Stimulated activated CD8-positive, alpha-beta memory T cell treated with anti-CD3 and anti-CD28 coated beads, Interleukin-4, amount 100 ng/mL, for 1 hour (primary cell): ENCODE measurements around the gene PPP3CA.

Source experiments
- DNase-seq, 2 donors: peaks; one replicate each; pipeline ENCODE4 v3.0.0-alpha.2; 2020; ENCODE audit warnings: low read depth in 2 of 2, low spot score in 1 of 2

Gene PPP3CA

DNA sequence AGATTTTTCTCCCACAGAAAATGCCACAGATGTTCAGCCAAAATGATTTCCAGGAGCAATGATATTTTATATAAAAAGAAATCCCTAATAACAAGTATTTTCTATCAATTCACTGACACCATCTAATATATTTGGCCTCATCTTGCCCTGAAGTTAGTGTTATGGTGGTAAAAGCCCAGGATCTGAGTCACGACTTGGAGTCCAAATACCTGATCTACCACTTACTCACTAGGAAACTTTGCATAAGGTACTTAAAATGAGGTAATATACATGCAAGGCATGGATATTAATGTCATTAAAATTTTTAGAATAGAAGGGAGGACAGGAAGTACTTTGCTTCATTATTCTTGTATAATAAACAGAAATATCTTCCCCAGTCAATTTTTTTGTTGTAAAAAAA, 16.3 kb downstream of the PPP3CA start:
- no peak for DNase-seq

DNA sequence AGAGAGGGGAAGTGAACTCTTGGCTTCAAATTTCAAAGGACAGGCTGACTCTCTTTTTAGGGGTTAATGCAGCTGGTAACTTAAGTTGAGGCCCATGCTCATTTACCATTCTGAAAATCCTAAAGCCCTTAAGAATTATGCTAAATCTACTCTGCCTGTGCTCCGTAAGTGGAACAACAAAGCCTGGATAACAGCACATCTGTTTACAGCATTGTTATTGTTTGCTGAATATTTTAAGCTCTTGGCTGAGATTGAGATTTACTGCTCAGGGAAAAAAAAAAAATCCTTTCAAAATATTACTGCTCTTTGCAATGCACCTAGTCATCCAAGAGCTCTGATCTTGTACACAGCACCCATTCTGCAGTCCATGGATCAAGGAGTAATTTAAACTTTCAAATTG, 17.7 kb downstream of the PPP3CA start:
- no peak for DNase-seq

DNA sequence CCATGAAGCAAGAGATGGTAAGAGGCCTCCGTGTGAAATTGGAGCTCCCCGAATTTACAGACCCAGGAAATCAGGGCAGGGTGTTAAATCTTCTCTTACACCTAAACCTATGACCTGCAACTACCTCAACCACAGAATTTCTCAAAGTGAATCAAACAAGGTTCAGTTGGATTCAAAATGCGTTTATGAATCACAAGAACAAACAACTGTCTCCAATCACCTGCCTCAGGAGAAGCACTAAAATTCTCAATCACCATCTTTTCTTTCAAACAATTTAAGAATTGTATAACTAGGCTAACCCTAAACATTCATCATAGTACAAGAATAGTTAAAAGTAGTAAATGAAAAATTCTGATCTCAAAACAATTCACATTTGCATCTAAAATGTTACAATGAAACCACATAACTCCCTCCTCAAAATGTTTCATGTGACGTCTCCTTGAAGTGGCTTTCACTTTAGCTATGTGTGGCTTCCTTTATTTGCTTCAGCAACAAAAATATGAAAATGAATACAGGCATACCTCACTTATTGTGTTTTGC, 19.2 kb downstream of the PPP3CA start:
- DNase-seq, result no peak

DNA sequence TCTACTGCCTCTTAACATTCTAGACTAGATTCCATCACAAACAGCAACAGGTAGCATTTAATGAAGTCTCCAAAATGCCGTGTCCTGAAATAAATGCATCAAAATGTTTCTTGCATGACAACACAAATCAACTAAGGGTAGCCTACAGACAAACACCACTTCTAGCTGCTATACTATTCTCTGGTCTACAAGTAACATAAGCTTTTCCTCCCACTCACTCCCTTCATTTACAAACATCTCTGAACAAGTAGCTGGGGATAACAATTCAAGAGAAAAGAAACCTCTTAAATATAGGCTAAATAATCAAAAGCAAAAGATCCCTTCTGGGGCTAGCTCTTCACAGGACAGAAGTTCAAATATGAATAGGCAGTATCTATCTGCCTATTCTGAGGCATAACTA, 20.8 kb downstream of the PPP3CA start:
- DNase-seq, result no peak

DNA sequence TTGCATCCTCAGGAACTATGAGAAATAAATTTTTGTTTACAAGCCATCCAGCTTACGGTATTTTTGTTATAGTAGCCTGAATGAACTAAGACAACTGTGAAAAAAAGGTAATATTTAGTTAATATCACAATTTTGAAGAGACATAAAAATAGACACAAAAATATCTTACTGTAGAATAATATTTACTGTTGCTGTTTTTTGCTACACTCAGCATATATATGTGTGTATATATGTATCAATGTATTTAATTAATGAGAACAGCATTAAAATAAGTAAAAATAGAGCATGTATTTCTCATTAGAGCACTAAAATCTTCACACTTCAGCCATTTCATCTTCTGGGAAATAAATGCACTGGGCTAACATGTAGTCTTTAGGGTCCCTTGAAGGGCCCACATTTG, 24.6 kb downstream of the PPP3CA start:
- DNase-seq, result no peak

DNA sequence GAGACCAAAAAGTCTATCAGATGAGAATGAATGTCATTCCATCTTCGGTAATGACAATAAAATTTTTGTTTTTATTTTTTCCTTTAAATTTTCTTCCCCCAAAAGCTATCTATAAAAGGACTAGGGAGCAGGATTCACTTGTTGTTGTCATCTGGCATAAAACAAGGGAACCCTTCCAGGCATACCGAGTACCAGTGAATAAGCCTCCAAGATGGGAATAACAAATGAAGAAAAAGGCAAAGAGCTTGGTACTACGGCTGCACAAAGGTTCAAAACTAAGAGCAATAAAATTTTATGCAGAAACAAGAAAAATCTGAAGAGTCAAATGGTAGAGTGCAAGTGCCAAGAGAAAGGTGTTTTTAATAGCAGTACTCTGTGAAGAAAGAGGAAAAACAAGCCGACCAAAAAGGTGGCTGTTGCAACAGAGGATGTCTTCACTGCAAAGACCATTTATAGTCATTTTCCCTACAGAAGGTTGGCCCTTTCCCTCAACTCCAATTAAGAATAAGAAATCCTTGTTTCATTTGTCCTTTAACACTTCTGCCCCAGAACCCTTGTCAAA, 25.8 kb downstream of the PPP3CA start:
- DNase-seq, result no peak

DNA sequence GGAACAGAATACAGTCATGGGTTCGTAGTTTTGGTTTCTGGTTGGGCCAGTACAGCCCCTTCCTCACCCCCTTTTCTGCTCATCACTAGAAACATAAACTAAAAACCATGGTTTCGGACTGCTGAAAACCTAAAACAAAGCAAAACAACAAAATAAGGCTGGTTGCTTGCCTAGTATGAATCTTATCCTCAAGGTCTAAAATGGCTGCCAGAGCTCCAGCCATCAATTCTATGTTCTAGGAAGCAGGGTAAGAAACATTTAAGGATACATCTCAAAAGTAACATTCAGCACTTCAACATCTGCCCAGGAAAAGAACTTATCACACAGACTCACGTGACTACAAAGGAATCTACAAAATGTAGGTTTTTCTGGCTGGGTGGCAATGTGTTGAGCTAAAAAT, 31.5 kb downstream of the PPP3CA start:
- no peak for DNase-seq

DNA sequence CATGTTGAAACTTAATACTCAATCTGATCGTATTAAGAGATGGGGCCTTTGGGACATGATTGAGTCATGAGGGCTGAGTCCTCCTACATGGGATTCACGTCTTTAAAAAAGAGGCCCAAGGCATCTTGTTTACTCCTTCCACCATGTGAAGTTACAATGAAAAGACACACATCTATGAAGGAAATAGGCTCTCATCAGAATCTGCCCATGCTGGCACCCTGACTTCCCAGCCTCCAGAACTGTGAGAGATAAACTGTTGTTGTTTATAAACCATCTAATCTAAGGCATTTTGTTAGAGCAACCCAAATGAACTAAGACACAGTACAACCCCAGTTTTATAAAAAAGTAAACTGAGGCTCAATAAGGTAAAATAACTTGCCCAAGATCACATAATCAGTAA, 32.3 kb downstream of the PPP3CA start:
- DNase-seq, result no peak

DNA sequence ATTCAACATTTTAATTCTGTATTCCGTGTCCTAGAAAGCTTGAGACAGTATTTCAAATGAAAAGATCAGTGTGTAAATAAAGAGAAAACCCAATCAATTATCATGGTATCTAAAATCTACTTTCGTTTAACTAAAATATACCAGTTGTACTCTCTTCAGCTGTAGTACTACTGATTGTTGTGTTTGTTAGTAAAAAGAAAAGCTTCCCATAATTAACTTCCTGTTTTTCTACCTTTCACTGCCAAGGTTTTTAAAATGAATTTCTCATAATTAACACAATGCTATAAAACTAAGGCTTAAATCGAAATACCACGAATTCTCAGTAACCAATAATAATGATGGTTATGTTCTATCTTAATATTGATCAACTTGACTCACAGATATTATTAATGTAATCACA, 37.4 kb downstream of the PPP3CA start:
- DNase-seq, result no peak

DNA sequence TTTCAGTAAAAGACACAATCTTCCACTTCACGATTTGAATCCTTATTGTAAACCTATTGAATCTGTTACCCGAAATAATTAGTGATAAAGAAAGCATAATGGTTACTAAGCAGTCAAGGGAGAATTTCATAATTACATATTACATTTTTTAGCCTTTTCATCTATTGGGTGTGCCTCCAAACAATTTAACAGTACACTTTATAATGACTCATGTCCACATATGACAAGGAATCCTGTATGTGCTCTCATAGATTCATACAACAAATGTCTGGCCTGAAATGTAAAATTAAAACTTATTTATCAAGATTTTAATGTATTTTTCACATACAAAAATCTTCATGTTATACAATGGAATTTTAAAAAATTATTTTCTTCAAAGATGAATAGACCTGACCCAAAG, 39.4 kb downstream of the PPP3CA start:
- DNase-seq, result no peak

DNA sequence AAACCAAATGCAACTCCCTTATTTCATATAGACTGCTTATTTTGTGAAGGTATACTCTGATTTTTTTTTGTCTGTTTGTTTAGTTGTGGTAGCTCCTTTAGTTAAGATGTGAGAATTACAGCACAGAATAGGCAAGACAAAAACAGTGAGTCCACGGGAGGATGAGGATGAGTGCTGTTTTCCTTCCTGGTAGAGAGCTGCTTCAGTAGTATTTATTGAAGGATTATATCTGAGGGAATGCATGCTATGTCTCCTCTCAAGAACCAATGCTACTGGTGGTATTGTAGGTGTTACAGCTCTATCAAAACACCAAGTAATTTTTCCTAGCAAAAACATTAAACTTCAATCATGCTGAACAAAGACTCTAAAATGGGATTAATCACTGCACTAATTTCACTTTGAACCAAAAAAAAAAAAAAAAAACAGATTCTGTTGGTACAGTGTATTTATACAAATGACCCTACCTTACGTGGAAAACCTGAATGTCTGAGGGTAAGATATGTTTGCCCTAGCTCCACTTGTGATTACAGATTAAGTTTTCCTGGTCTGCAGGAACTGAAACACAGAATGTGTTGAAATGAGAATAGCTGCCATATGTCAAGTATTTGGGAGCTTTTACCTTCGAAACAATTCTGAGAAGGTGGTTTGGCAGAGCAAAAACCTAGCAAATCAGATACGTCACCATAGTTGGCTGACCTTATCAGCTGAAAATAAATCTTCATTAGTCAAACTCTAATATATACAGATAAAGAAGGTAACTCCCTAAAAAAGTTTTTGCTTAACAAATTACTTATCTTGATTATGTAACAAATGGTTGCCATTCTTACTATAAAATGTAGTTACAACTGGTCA, 40.3 kb downstream of the PPP3CA start:
- no peak for DNase-seq

DNA sequence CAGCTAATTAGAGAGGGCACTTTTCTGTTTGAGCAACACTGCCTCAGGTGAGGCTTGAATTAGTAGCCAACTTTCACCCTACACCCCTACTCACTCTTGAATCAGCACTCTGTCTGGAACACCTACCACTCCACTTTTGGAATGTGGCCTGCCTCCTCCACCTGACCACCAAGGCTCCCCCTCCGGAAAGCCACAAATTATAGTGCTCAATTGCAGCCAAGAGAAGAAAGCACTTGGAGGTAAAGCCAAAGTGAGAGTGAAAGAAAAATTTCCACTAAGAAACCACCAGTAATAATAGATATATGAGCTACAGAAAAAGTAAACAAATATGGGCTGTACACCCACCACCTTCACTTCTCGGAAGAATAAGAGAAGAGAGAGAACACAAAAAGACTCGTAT, 41.1 kb downstream of the PPP3CA start:
- no peak for DNase-seq

DNA sequence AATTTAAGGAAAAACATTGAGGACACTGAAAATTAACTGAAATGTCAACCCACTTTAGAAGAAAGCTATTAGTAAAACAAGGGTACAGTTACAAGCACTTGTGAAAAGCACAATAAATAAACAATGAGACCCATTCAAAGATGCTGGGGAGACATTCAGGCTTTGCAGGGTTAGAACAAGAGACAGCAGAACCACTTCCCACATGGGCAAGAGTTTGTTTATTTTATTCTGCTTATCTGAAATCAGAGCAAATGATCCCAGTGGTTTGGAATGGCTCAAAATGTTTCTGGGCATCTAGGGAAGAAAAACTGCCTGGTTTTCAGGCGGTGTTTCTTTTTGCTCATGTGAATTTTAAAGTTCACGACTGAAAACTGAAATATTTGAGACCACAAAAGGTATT, 42.4 kb downstream of the PPP3CA start:
- DNase-seq, result no peak

DNA sequence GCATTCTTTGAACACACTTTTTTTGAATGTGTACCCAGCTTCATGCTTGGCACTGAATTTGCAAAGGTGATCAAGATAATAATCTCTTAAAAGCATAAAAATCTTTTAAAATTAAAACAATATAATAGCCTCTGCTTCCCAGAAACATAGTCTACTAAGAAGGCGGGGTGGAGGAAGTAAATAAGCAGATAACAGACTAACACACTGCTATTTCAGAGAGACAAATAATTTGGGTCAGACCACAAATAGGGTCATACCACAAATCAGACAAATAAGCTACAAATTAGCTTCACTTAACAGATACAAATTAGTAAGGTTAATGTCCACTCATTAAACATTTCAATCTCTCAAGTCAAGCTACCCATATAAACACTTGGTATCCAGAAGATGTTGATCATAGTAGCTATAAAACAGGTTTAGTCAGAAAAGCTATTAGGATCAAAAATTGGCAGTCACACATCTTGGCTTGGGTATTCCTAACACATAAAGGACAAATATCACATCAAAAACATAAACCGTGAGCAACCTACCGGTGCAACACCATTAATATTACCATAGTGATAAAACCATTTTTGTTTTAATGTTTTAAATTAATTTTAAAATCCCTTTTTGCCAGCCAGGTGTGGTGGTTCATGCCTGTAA, 47.3 kb downstream of the PPP3CA start:
- no peak for DNase-seq

DNA sequence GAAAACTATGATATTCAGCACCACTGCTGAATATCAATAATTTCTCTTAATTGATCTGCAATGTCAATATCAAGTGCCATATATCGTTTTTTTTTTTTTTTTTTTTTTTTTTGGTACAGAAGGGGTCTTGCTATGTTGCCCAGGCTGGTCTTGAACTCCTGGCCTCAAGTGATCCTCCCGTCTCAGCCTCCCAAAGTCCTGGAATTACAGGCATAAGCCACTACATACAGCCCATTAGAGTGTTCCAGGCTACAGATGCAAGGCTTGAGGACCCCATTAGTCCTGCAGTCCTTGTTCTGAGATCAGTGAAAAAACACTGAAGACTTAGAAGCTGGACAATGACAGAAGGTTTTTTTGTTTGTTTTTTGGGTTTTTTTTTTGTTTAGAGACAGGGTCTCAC, 48.3 kb downstream of the PPP3CA start:
- no peak for DNase-seq

DNA sequence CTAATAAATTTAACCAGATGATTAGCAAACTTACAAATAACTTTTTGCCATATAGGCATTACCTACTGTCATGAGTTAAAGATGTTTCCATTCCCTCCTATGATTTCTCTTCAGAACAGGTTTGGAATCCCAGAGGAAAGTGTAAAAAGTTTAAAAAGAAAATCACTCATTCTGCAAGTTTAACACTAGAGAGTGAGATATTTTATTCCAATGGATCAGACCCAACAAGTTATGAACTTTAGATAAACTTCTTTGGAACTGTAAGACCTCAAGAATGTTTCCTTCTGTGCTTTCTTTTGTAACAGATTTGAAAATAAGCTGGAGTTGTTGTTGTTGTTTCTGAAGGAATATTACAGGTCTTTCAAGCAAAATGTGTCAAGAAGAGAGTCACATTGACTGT, 51.6 kb downstream of the PPP3CA start:
- no peak for DNase-seq

DNA sequence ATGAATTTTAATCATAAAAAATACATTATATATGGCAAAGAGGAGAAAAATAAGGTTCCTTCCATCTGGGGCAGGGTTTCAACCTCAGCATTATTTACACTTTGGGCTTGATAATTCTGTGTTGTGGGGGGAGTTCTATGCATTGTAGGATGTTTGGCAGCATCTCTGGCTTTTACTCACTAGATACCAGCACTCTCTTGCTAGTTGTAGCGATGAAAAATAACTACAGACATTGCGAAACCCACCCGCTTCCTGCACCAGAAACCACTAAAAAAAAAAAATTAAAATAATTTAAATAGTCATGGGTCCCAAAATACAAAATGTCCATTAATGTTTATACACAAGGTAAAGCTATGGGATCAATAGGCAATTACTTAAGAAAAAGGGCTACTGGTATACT, 52.7 kb downstream of the PPP3CA start:
- no peak for DNase-seq

DNA sequence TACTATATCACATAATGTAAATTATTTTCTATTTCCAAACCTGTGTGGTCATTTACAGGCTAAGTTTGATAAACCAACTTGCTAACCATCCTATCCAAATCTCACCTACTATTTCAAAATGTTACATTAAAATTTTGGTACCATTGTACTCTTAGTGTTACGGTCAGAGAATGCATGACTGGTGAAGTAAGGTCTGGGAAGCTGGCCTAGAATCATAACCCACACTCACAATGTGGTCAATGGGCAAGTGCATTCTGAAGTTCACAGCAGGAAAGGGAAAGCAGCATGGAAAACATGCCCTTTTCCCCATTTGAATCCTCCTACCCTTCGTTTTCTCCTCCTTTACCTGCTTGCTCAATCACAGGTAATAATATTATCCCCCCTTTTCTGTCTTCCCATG, 54.4 kb downstream of the PPP3CA start:
- DNase-seq, result no peak

DNA sequence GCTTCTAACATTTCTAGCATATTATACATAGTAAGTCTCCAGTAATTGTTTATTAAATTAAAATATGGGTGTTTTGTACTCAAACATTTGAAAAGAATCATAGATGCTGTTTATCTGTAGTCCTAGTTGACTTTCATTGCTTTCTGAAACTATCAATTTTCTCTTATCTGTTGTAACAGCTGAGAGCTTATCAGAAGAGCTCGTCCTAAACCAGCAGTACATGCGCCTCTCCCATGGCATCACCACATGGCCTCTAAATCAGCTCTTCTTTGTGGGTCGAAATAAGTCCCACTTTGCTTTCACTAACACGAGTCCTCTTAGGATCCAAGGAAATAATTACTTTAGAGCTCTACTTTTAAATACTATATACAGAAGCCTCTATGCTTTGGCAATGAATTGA, 55.1 kb downstream of the PPP3CA start:
- no peak for DNase-seq

DNA sequence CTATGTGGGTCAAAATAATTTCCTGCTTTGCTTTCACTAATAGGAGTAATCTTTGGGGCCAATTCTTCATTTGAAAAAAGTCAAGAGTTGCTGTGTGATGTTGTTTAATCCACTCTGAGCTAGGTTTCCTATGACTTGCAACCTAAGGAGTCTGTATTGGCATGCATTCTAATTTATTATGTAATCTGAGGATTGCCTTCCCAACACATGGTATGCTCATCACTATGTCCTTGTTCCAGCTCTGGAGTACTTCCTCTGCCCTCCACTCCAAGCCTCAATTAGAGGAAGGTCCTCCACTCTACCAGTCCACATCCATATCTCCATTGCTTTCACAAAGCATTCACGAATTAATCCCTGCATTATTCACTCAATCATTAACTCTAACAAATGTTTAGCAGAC, 56.1 kb downstream of the PPP3CA start:
- DNase-seq, result no peak

DNA sequence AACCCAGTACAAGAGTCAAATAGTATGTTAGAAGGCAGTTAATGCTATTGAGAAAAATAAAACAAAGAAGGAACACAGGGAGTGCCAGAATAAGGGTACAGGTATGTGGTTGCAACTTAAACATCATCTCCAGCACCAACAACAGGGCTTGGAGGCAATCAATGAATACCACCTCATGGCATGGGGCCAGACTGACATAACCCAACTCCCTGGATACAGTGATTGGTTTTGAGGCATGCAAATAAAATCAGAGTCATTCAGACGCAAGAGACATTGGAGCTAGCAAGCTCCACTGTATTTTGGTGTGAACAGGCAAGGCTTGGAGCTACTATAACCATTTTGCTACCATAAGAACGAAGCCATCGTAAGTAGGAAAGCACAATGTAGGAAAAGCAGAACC, 56.7 kb downstream of the PPP3CA start:
- DNase-seq, result no peak

DNA sequence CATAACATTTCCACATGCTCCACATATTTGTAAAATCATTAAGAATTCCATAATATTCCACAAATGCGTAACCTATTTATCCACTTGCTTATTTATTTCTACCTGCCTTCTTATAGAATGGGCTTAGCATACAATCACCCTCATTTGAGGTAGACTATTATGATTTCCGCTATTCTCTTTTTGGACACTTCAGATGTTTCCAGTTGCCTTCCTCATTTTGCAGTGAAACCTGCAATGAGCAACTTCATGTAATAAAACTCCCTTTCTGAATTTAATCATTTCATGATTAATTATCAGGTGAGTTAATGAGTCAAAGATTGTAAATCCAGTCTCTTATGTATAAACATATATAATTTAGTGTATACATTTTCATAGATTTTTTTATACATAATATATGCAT, 58.0 kb downstream of the PPP3CA start:
- no peak for DNase-seq
